Measurements from ENCODE around the gene RPS26.
A peak's percentile ranks its signal among the peaks of the same experiment; 100 is the strongest.

The RPS26 gene

DNA sequence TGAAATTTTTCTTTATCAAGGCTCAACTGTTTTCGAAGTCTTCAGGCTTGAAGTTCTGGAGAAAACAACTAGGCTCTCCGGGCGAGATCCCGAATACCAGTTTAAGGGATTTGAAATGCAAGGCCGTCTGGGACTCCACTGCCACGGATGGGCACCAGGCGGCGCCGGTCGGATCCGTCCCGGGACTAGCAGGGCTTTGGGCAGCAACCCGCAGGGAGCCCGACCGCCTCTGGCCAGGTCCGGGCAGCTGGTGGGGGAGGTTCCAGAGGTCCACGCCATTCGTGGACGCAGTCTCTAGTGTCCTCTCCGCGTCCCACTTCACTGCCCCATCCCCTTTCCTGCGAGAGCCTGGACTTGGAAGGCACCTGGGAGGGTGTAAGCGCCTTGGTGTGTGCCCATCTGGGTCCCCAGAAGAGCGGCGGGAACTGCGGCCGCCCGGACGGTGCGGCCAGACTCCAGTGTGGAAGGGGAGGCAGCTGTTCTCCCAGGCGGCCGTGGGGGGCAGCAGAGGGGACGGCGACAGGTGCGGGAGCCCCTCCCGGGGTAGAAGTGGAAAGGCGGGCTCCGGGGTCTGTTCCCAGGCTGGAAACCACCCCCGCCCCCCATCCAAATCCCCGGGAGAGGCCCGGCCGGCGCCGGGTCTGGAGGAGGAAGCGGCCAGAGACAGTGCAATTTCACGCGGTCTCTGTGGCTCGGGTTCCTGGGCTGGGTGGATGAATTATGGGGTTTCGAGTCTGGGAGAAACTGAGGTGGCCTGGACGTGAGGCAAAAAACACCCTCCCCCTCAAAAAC is 37.4 kb downstream of the RPS26 start:
- peak; percentile 58 for DNase-seq (ENCODE audit: low read depth)

DNA sequence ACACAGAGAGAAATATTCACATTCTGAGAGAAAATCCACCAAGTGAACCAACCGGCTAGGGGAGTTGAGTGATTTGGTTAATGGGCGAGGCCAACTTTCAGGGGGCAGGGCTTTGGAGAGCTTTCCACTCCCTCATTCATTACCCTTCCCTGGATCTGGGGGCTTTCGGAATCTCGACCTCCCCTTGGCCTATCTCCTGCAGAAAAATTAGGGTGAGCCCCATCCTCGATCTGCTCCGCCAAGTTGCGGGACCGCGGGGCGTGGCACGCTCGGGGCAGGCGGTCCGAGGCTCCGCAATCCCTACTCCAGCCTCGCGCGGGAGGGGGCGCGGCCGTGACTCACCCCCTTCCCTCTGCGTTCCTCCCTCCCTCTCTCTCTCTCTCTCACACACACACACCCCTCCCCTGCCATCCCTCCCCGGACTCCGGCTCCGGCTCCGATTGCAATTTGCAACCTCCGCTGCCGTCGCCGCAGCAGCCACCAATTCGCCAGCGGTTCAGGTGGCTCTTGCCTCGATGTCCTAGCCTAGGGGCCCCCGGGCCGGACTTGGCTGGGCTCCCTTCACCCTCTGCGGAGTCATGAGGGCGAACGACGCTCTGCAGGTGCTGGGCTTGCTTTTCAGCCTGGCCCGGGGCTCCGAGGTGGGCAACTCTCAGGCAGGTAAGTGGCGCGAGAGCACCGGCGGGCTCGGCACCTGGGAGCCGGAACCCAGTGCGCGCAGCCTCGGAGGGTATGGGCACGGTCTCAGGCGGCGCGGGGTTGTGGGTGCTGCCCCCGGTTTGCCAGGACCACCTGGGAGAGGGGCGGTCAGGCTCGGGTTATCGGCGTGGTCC is 38.2 kb downstream of the RPS26 start, which contains the start of gene ERBB3:
ERBB3 (plus strand) TSS at position 443 of the 833 bp plus-strand sequence; CDS start at position 579, 136 bp downstream.
- peak; percentile 45 for DNase-seq (ENCODE audit: low read depth)

DNA sequence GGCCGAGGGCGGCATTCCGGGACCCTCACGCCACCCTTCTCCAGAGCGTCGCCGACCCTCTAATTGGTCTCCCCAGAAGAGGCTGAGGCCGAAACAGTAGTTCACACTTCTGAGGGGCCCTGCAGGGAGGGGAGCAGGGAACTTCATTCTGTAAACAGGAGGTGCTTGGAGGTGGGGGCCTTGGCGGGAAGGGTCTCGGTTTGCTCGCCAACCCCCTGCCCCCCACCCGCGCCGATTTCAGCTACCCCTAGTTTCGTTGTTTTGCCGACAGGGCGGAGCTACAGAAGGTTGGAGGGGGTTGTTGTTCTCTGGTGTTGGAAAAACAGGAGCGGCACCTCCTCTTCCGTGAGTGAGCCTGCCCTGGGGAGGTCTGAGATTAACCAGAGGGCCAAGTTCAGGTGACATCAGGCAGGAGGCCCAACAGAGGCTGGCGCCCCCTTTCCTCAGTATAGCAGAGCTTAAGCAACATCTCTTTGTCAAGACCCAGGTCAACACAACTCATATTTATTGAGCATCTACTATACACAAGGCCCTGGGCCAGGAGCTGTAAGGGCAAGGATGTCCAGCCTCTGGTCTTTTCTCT is 38.9 kb downstream of the RPS26 start:
- DNase-seq (ENCODE audit: low read depth), result no peak

DNA sequence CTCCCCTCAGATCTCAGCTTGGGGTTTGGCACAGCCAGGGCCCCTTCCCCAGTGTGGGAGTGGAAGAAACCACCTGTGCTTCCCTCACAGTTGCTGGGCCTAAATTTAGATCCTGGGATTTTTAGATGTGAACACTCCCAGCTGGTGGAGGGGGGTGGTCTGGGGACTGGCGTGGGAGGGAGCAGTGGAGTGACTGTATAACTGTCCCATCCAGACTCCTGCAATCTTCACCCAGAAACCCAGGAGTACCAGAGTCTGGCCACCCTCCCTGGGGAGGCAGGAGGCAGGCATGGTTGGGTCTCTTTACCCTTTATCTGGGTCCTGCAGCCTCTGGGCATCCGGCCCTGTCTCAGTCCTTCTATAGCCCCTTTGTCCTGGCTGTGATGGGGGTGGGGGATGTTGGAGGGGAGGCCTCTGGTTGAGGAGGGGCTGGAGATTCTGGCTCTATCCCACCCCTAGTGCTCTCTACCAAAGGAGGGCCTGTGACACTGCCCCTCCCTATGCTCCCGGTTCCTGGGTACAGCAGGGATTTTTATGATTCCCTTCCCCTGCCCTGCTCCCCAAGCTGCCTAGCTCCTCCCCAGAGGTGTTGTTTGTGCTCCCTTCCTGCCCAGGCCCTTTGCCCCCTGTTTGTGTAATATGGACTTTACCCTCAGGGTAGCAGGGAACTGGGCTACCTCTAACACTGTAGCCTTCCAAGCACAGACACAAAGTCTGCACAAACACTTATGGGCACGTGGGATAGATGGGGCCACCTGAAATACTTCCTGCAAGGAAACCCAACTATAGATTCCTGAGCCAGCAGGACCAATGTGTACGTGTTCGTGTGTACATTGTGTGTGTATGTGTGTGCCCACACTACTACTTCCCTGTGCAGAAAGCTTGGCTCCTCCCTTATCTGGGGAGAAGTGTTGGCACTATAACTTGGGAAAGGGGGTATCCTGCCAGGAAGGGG is 40.0 kb downstream of the RPS26 start:
- no peak for DNase-seq (ENCODE audit: low read depth)

DNA sequence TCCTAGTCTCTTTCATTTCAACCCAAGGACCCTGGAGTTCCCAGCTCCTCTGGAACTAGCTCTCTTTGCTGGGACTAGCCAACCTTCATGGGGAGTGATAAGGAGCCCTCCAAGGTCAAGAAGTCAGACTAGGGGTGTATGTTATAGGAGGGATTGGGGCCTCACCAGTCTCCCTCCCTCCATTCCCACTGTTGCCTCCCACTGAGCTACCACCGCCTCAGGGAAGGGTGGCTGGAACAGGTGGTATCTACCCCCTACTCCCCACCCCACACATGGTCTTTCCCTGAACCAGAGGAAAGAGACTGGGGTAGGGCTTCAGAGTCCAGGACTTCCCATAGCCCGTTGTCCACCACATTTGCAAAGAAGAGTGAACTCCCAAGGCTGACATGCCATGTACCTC is 40.7 kb downstream of the RPS26 start:
- DNase-seq (ENCODE audit: low read depth), result no peak

DNA sequence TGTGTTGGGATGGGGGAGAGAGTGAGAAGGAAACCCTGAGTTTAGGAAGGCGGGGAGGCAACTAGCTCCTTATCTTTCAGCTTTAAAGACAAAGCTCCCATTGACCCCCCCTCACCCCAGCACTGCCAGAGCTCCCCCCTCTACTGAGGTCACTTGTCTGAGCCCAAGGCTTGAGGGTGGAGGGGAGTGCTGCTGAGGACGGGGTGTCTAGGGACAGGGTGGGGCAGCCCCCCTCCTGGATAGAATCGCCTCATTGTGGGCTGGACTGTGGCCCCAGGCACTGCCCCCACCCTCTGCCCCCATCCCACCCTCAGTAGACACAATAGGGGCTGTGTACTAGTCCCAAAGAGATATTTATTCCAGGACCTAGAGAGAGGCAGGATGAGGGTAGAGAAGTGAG is 41.2 kb downstream of the RPS26 start:
- no peak for DNase-seq (ENCODE audit: low read depth)

DNA sequence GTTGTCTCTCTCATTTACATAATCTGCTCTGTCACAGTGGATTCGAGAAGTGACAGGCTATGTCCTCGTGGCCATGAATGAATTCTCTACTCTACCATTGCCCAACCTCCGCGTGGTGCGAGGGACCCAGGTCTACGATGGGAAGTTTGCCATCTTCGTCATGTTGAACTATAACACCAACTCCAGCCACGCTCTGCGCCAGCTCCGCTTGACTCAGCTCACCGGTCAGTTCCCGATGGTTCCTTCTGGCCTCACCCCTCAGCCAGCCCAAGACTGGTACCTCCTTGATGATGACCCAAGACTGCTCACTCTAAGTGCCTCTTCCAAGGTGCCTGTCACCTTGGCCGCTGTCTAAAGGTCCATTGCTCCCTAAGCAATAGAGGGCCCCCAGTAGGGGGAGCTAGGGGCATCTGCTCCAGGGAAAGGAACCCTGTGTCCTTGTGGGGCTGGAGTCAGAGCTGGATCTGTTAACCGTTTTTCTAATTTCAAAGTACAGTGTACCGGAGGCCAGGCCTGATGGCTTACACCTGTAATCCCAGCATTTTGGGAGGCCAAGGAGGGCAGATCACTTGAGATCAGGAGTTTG is 43.3 kb downstream of the RPS26 start:
- DNase-seq (ENCODE audit: low read depth), result no peak

DNA sequence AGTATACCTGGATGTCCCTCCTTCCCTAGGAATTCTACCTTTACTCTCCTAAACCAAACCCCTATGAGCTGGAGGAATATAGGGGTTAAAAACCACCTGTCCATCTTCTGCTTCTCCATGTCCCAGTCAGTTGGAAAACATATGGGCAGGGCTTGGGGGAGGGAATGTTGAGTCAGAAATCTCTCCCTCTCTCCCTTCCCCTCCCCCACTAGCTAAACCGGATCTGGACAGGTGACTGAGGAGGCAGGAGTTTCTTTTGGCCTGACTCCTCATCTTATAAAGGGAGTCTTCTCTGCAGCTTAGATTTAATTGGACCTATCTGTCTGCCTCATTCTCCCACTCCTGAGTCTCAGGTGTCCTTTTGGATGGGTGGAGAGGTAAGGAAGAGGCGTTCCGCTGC is 44.4 kb downstream of the RPS26 start:
- no peak for DNase-seq (ENCODE audit: low read depth)

DNA sequence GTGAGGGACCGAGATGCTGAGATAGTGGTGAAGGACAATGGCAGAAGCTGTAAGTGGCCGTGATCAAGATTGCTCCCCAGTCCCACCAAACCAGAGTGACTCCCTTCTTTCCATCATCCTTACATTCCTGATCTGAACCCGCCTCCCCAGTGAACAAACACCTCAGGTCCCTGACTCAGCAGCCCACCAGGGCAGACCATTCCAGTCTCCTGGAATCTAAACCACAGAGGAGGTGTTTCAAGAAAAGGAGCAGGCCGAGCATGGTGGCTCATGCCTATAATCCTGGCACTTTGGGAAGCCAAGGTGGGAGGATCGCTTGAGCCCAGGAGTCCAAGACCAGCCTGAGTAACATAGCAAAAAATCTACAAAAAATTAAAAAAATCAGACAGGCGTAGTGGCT is 44.9 kb downstream of the RPS26 start:
- no peak for DNase-seq (ENCODE audit: low read depth)

DNA sequence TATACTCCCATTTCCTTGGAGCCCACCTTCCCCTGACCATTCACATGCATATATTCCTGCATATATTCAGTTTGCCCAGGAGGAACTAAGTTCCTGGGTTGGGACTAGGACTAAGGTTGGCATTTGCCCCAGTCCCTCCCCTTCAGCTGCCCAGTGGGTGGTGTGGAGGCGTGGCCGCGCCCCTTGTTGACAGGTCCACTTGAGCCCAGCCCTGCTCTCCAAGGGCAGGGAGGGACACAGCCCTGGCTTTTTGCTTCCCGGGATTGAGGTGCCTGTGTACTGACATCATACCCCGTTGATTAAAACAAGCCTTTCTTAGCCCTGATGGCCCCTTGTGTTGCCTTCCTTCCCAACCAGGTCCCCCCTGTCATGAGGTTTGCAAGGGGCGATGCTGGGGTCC is 45.5 kb downstream of the RPS26 start:
- no peak for DNase-seq (ENCODE audit: low read depth)

Measured in GM04504 (cell line).